ENCODE measurements around the gene SLC50A1. TPM values are rescaled to one million over a fixed set of nuclear protein-coding genes. Genes with fewer than 3 reads are reported as not detected.

SLC50A1 gene
- total and polyA plus RNA-seq, 2 of the 8 experiments (the other 6 are each of a cell fraction or from before 2014, with no cell fraction given) = 36.5 to 90.8 TPM

GRCh38 chr1:155182052-155182550 lies 46.4 kb downstream of the SLC50A1 start:
- ChIA-PET POLR2A (ENCODE audit: partially characterized antibody) (interaction anchor here (20.5 kb wide), 1 partner anchor 19 kb away, joined by 512 read pairs; the partner anchor contains the start of genes MTX1 and THBS3), CTCF (ENCODE audit: partially characterized antibody) (interaction anchor here (6.1 kb wide), 1 partner anchor 7 kb away, joined by 38 read pairs; no protein-coding TSS in a partner anchor)
- H3K9ac ChIP-seq (replicated peaks in 1 of 4; ENCODE audit: extremely low read depth in 1 of 4, low read depth in 3 of 4, low read length in 3 of 4) = no peak overlapping the region
- no peak overlapping the region for H3K4ac ChIP-seq (replicated peaks; ENCODE audit: insufficient read length, low read depth, low read length)
- no peak overlapping the region for H2BK20ac ChIP-seq (ENCODE audit: low read length)
- H2BK12ac ChIP-seq (ENCODE audit: low read depth, low read length) = no peak overlapping the region
- H2BK120ac ChIP-seq (replicated peaks; ENCODE audit: low read depth, low read length) = no peak overlapping the region
- FAIRE-seq = no peak
- no peak overlapping the region for H2BK5ac ChIP-seq (ENCODE audit: low read depth, low read length)
- peaks cover 4 to 14% (median 10%) of the 10 kb centered on the region in 4 experiments for H3K4me1 ChIP-seq (replicated peaks in 1 of 4; ENCODE audit: control insufficient read depth in 3 of 4, insufficient read depth in 4 of 4, low read length in 3 of 4)
- no peak overlapping the region for H4K8ac ChIP-seq (ENCODE audit: extremely low read depth, insufficient read depth, low read length)
- H3K27ac ChIP-seq (ENCODE audit: low read depth, low read length) = no peak overlapping the region
- H4K91ac ChIP-seq (replicated peaks; ENCODE audit: insufficient read length, low read length) = no peak overlapping the region
- no peak overlapping the region for H3K4me2 ChIP-seq (ENCODE audit: insufficient read depth in 1 of 2, low read depth in 2 of 2, low read length in 2 of 2)
- H4K20me1 ChIP-seq (replicated peaks in 1 of 2; ENCODE audit: control insufficient read depth in 1 of 2, insufficient read depth in 2 of 2, low read length in 2 of 2) = peaks cover 3 to 7% of the 10 kb centered on the region in 2 experiments
- no peak overlapping the region for H4K5ac ChIP-seq (ENCODE audit: insufficient read length, low read depth, low read length)
- no peak overlapping the region for H3K56ac ChIP-seq (replicated peaks; ENCODE audit: insufficient read length, low read depth, low read length)
- H2BK15ac ChIP-seq (ENCODE audit: low read length) = no peak overlapping the region
- no peaks in the 10 kb centered on the region for H3K27me3 ChIP-seq (replicated peaks in 1 of 4; ENCODE audit: control insufficient read depth in 3 of 4, extremely low read depth in 1 of 4, insufficient read depth in 3 of 4, low read length in 3 of 4)
- no peak overlapping the region for H2AK5ac ChIP-seq (ENCODE audit: low read depth, low read length)
- H2AFZ ChIP-seq (ENCODE audit: low read length) = no peak overlapping the region
- no peak for DNase-seq (ENCODE audit: low read depth in 1 of 2, low spot score in 2 of 2)
- no peaks in the 10 kb centered on the region for H3K9me3 ChIP-seq (ENCODE audit: insufficient read depth in 2 of 2, low read depth in 1 of 2, low read length in 1 of 2)
- H3K23ac ChIP-seq (ENCODE audit: insufficient read length) = no peak overlapping the region
- peaks cover 15 to 45% (median 33%) of the 10 kb centered on the region in 4 experiments for H3K36me3 ChIP-seq (ENCODE audit: control insufficient read depth in 2 of 4, insufficient read depth in 4 of 4, low read length in 3 of 4)
- H3K23me2 ChIP-seq (ENCODE audit: low read depth, low read length) = no peaks in the 10 kb centered on the region; the same call in 1 of the 2 replicates
- 91 to 100% methylated on average over 1 to 6 of the region's 7 CpGs for WGBS, 2 experiments (ENCODE audit: extremely low coverage in 1 of 2, insufficient coverage in 1 of 2, insufficient read length in 1 of 2, insufficient replicate concordance in 2 of 2, low coverage in 1 of 2, low lambda C conversion rate in 2 of 2, missing lambda C conversion rate in 1 of 2)
- no peak overlapping the region for H3K4me3 ChIP-seq (ENCODE audit: extremely low read depth in 1 of 4, insufficient read depth in 2 of 4, low read depth in 3 of 4, low read length in 4 of 4)
- no peaks in the 10 kb centered on the region for H3K79me1 ChIP-seq (ENCODE audit: low read depth, low read length)
- no peaks in the 10 kb centered on the region for H3K79me2 ChIP-seq (ENCODE audit: control insufficient read depth in 1 of 2, insufficient read depth in 2 of 2, low read length in 2 of 2)
- H3K14ac ChIP-seq (ENCODE audit: insufficient read length) = no peak overlapping the region
- no peak overlapping the region for H3K18ac ChIP-seq (ENCODE audit: extremely low read depth, low read length)
- TF ChIP-seq SIX5 (IDR thresholded peaks at IDR 0.05; ENCODE audit: low read depth, low read length) (no peak), CHD2 (IDR thresholded peaks at IDR 0.05; ENCODE audit: low read length) (no peak), CBX8 (IDR thresholded peaks at IDR 0.05; ENCODE audit: borderline replicate concordance, low read depth, low read length) (no peak), NANOG (IDR thresholded peaks at IDR 0.05; ENCODE audit: insufficient read depth, low read depth, low read length, poor library complexity, severe bottlenecking) (no peak), HDAC6 (IDR thresholded peaks at IDR 0.05; ENCODE audit: low read depth, low read length) (no peak), MAX (IDR thresholded peaks at IDR 0.05) (no peak), BCL11A (IDR thresholded peaks at IDR 0.05; ENCODE audit: low read depth in 2 of 2, low read length in 2 of 2) (no peak), EZH2 (IDR thresholded peaks at IDR 0.05; ENCODE audit: low read depth, low read length, severe bottlenecking) (no peak), ASH2L (IDR thresholded peaks at IDR 0.05; ENCODE audit: low read length) (no peak), NRF1 (IDR thresholded peaks at IDR 0.05; ENCODE audit: low read depth, low read length) (no peak), ZNF274 (IDR thresholded peaks at IDR 0.05; ENCODE audit: borderline replicate concordance, extremely low read depth, low read length) (no peak), RXRA (IDR thresholded peaks at IDR 0.05; ENCODE audit: insufficient read depth, low read depth, low read length) (no peak), SIRT6 (IDR thresholded peaks at IDR 0.05; ENCODE audit: low read length) (no peak), EP300 (IDR thresholded peaks at IDR 0.05; ENCODE audit: borderline replicate concordance in 1 of 2, low read depth in 2 of 2, low read length in 2 of 2) (no peak)
